Mesenteric fat pad (tissue), 1 donor: ENCODE measurements around the gene ACAT1. TPM values are rescaled to one million over a fixed set of nuclear protein-coding genes. Genes with fewer than 3 reads are reported as not detected.
"Not testable (repeated sequence)": the region's sequence is repeated elsewhere in the genome, so short reads cannot be mapped to it uniquely, and the experiment has no call there.

Experiments used
- DNase-seq: peaks from one replicate; pipeline ENCODE4 v3.0.0-alpha.2; 2020; ENCODE audit warnings: low spot score
- total RNA-seq: library from RNA; stranded (reverse); fragmentation: NEBNext Ultra II Directional; extraction: Animal tissue kit (Norgen Biotek cat#: 25700); gene quantifications from one replicate; pipeline ENCODE4 v1.2.1, GENCODE V29; 2021
- donor health status: DM: yes; HTN: yes; CAD: no.

Gene ACAT1
- total RNA-seq, 1 donor from 2014 or later, result 95.9 TPM

GRCh38 chr11:108144615-108145014, 23.2 kb downstream of the ACAT1 start:
- DNase-seq, result no peak

GRCh38 chr11:108147150-108147549, 25.8 kb downstream of the ACAT1 start:
- DNase-seq, result no peak

GRCh38 chr11:108148556-108148955, 27.2 kb downstream of the ACAT1 start:
- DNase-seq, result no peak

- no peak for DNase-seq
These were observed 33.2 kb downstream of the ACAT1 start for GRCh38 chr11:108154591-108154990.

GRCh38 chr11:108160970-108161566, 39.7 kb downstream of the ACAT1 start:
- DNase-seq, result no peak

- DNase-seq, result not testable (repeated sequence)
These were observed 41.5 kb downstream of the ACAT1 start for GRCh38 chr11:108162878-108163277.

GRCh38 chr11:108167624-108168023, 46.3 kb downstream of the ACAT1 start:
- no peak for DNase-seq

- no peak for DNase-seq
These were observed 48.8 kb downstream of the ACAT1 start for GRCh38 chr11:108170184-108170583.

- no peak for DNase-seq
These were observed 56.2 kb downstream of the ACAT1 start for GRCh38 chr11:108177570-108177969.

- DNase-seq, result no peak
These were observed 72.4 kb downstream of the ACAT1 start for GRCh38 chr11:108193725-108194124.

GRCh38 chr11:108196901-108197300, 75.5 kb downstream of the ACAT1 start:
- no peak for DNase-seq

Other genes starting within 250 kb of the ACAT1 start
- gene RAB39A, start 193.1 kb upstream of the ACAT1 start, total RNA-seq, result 4.0 TPM
- 33.3 TPM for gene CUL5, start 112.7 kb upstream of the ACAT1 start, total RNA-seq
- 12.1 TPM for gene NPAT, start 101.1 kb downstream of the ACAT1 start, total RNA-seq
- gene ATM, start 101.5 kb downstream of the ACAT1 start, total RNA-seq, result 54.5 TPM